NCI-H1436 (cell line): ENCODE data around the gene PHKA2.

Experiments
- DNase-seq: peaks from one replicate; lab custom pipeline; 2025; lab: John Stamatoyannopoulos, UW

Gene PHKA2

GRCh38 chrX:18974993-18975392, 8.9 kb downstream of the PHKA2 start:
- no peak for DNase-seq

GRCh38 chrX:18973527-18974192, 10.3 kb downstream of the PHKA2 start:
- DNase-seq, result no peak

GRCh38 chrX:18971506-18971905, 12.4 kb downstream of the PHKA2 start:
- DNase-seq, result no peak

- no peak for DNase-seq
Observed at GRCh38 chrX:18970465-18970864, 13.4 kb downstream of the PHKA2 start.

- no peak for DNase-seq
Observed at GRCh38 chrX:18966624-18967023, 17.3 kb downstream of the PHKA2 start.

GRCh38 chrX:18964901-18965300, 19.0 kb downstream of the PHKA2 start:
- DNase-seq, result no peak

GRCh38 chrX:18964026-18964425, 19.9 kb downstream of the PHKA2 start:
- no peak for DNase-seq

GRCh38 chrX:18962329-18962728, 21.6 kb downstream of the PHKA2 start:
- no peak for DNase-seq

- DNase-seq, result no peak
Observed at GRCh38 chrX:18961686-18962085, 22.2 kb downstream of the PHKA2 start.

GRCh38 chrX:18956303-18957032, 27.4 kb downstream of the PHKA2 start:
- DNase-seq, result no peak

- no peak for DNase-seq
Observed at GRCh38 chrX:18955676-18956075, 28.2 kb downstream of the PHKA2 start.

- DNase-seq, result no peak
Observed at GRCh38 chrX:18951032-18951431, 32.9 kb downstream of the PHKA2 start.

- DNase-seq, result no peak
Observed at GRCh38 chrX:18949944-18950301, 34.0 kb downstream of the PHKA2 start.

GRCh38 chrX:18949291-18949943, 34.5 kb downstream of the PHKA2 start:
- no peak for DNase-seq

- DNase-seq, result no peak
Observed at GRCh38 chrX:18946611-18947010, 37.3 kb downstream of the PHKA2 start.

GRCh38 chrX:18946157-18946556, 37.8 kb downstream of the PHKA2 start:
- no peak for DNase-seq

- DNase-seq, result no peak
Observed at GRCh38 chrX:18945483-18945882, 38.4 kb downstream of the PHKA2 start.

GRCh38 chrX:18944482-18944881, 39.4 kb downstream of the PHKA2 start:
- DNase-seq, result no peak

GRCh38 chrX:18941896-18942295, 42.0 kb downstream of the PHKA2 start:
- DNase-seq, result no peak

GRCh38 chrX:18938710-18939109, 45.2 kb downstream of the PHKA2 start:
- DNase-seq, result no peak

- no peak for DNase-seq
Observed at GRCh38 chrX:18937173-18937572, 46.7 kb downstream of the PHKA2 start.

GRCh38 chrX:18935893-18936292, 48.0 kb downstream of the PHKA2 start:
- DNase-seq, result no peak

GRCh38 chrX:18934708-18935107, 49.2 kb downstream of the PHKA2 start:
- no peak for DNase-seq
